ENCODE measurements around the gene INMT.

- no peak for TF ChIP-seq CTCF (IDR thresholded peaks at IDR 0.05; ENCODE audit: low read length)
- TF ChIP-seq EZH2 (IDR thresholded peaks at IDR 0.05; ENCODE audit: borderline replicate concordance, low read length): no peak
Observed at GRCh38 chr7:30776971-30777370, 25.0 kb downstream of the INMT start.

All from OCI-LY1 (cell line).